NCI-H226 (cell line): ENCODE results near the gene HSD11B1L.
"Not testable (repeated sequence)": the region's sequence is repeated elsewhere in the genome, so short reads cannot be mapped to it uniquely, and the experiment has no call there.

Experiments
- DNase-seq: peaks from one replicate; pipeline ENCODE4 v3.0.0-alpha.2; 2015

Gene HSD11B1L

DNA sequence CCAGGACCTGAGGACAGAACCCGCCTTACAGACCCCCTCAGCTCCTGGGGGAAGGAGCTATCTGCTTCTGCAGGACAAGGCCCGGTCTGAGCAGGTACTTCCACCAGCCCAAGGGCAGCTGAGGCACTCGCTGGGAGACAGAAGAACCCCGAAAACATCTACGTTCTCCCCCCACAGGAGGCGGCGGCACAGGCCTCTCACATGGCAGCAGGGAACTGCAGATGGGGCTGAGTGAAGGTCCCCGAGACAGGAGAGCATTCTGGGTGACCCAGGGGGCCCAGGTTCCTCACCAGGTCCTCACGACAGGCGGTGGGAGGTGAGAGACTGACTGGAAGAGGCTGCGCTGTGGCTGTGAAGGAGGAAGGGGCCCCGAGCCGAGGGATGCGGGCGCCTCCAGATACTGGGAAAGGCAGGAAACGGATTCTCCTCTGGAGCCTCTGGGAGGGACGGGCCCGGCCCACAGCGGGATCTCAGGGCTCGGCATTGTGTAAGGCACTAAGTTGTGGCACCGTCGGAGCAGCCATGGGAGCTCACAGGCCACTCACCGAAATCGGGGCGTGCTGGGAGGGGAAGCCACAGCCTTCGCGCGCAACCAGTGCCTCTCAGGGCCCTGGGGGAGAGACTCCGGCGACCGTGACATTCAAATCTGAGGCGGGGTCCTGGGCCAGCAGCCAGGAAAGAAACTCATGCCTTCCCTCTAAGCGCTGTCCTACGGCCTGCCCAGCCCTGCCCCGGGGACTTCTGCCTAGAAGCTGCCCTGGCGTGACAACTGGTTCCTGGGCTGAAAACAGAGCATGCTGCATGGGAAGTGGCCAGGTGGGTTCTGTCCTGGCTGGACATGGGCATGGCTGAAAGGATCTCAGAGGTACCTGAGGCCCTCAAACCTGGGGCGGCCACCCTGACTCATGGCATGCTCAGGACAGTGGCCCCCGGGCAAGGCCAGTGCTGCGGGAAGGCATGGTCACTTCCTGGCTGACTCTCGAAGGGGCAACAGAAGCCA is 23.3 kb downstream of the HSD11B1L start:
- DNase-seq, result no peak

DNA sequence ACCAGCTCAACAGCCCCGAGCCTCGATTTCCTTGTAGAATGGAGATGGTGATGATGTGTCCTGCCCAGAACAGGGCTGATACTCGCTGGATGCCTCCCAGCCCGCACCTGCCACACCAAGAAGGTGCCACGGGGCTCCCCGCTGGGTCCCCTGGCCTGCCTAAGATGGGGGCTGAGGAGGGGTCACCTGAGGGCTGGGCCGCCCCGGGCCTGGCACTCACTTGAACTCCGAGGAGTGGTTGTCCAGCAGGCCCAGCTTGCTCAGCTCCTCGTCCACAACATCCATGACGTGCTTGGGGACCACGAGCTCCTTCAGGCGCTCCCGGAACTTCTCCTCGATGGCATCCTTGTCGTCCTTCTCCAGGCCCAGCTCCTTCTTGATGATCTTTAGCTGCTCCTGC is 24.7 kb downstream of the HSD11B1L start:
- no peak for DNase-seq

DNA sequence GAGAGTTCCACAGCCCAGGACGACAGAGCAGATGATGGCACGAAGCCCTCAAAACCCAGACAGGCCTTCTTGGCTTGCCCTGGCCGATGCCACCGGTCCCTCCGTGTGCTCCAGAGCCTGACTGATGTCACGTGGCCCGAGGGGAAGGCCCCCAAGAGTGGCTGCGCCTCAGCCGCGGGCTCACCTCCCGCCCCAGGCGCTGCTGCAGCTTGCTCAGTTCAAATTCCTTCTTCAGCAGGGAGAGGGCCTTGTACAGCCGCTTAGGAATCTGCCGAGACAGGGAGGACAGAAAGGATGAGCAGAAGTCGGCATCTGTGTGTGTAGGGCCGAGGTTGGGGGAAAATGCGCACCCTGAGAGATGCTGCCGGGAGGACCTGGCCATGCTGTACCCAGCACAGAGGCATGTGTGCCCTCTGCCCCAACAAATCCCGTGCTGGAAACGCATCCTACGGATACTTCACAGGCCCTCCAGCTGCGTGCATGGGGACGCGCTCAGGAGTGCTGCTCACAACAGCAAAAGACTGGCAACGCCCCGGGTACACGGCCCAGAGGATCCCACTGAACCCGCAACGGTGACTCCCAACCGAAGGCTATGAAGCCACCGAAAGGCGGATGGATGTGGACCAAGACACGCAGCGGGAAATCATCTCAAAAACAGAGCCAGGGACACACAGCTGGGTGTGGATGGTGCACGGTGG is 26.2 kb downstream of the HSD11B1L start:
- no peak for DNase-seq

DNA sequence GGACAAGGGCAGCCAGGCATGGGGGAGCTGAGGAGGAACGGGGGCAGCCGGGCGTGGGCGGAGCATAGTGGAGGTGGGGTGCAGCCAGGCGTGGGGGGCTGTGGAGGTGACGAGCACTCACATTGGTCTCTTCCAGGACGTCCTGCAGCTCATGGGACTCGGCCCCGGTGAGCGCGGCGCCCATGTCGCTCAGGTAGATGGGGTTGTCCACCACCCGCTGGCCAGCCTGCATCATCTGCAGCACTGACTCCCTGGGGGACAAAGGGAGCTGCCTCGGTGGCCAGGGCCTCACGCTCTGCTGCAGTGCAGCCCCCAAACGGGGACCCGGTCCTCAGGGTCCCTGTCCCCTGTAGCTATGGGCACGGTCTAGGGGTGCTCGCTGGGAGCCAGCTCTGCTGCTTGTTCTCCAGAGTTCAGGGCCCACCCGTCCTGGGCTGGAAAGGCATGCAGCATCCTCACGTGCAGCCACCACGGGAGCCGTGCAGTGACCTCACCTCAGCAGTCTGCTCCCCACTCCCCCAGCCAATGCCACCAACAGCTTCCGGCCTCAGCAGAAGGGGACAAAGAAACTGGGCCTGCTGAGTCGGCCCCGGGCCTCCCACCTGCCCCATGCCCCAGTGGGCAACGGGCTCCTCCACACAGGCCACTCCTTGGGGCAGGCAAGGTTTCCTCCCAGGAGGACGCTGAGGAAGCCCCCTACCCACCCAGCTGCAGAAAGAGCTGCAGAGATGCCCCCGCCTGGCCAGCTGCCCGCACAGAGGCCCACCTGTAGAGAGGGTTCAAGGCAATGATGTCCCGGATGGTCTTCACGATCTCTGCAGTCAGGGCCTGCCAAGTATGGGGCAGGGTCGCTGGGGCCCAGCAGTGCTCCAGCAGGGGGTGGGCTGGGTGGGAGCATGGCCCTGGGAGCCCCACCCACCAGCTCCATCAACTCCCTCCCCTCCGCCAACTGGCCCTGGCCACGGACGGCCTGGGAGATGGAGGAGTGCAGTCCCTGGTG is 27.0 kb downstream of the HSD11B1L start:
- DNase-seq, result no peak

DNA sequence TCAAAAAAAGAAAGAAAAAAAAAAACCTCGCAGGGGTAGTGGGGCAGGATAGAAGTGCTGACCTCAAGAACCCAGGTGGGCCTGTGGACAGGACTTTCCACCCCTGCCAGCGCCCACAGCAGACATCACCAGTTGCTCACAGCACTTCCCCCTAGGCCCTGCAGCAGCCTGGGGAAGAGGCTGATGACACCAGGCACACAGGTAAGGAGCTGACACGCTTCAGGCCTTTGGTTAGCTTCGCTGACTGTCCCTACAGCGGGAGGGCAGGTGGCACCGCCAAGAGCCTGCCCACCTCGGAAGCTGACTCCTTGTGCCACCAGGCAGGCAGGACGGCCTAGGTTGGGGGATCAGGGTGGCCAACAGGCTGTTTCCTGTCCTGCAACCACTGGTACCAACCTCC is 30.2 kb downstream of the HSD11B1L start:
- DNase-seq, result no peak

DNA sequence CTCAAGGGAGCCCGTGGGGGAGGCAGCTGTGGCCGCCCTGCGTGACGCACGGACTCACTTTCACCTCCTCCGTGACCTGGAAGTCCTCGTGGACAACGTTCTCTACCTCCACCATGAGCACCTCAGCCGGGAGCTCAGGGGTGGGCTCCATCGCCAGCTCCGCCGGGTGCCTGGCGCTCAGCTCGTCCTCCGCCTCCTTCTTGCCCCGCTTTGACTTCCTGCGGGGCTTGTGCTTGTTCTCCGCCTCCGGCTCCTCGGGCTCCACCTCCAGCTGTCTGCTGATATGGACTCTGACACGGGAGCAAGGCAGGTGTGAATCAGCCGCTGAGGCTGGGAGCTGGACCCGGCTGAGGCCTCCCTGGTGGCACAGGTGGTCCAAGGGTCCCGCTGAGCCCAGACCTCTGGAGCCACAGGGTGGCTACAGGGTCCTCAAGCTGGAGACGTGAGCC is 30.9 kb downstream of the HSD11B1L start:
- DNase-seq, result no peak

DNA sequence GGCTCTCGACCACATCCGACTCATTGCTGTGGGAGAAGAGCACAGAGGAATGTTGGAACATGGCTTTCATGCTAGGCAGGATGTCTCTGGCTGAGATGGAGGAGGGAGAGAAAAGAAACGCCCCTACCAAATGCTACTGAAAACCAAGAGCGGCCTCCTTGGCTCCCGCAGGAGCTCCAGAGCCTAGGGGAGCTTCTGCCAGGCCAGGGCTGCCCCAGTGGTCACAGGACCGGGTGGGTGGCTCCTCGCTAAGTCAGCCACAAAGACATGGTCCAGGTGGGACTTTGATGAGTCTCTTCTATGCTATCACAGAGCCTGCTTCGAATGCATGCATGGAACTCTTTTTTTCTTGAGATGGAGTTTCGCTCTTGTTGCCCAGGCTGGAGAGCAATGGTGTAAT is 32.4 kb downstream of the HSD11B1L start:
- DNase-seq, result no peak

DNA sequence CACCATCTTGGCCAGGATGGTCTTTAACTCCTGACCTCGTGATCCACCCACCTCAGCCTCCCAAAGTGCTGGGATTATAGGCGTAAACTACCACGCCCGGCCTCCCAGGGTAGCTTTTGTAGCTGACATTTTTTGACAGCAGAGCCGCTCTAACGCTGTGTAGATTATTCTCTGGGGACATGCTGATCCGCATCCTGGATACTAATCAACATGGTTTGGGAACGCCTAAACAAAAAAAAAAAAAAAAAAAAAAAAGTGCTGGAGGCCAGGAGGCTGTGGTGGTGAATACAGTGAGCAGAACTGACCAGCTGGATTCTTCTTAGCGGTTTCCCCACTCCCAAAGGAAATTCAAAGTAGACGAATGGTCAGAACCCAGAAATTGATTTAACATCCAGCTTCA is 34.0 kb downstream of the HSD11B1L start:
- DNase-seq, result no peak

DNA sequence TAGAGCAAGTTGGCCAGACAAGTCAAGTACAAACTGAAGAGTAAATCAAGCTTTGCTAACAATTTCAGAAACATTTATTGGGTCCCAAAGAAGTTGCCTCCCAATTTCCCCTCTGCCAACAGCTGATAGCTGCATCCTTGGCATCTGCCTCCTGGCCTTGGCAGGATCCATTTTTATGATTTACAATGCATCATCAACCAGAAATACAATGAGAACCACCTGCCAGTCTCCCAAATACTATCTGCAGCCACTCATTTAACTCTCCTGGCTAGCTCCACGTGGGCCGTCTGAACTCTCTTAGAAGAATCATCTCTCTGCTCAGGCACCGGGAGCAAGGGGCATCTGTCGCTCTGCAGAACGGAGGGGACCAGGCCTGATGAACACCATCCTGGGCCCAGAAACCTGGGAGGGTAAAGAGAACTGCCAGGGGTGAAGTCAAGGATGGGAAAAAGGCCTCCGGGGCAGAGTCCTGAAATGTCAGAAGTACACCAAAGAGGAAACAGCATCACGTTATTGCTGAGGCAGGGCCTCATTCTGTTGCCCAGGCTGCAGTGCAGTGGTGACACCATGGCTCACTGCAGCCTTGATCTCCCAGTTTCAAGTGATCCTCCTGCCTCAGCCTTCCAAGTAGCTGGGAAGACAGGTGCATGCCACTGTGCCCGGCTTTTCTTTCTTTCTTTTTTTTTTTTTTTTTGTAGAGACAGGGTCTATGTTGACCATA is 36.5 kb downstream of the HSD11B1L start:
- no peak for DNase-seq

DNA sequence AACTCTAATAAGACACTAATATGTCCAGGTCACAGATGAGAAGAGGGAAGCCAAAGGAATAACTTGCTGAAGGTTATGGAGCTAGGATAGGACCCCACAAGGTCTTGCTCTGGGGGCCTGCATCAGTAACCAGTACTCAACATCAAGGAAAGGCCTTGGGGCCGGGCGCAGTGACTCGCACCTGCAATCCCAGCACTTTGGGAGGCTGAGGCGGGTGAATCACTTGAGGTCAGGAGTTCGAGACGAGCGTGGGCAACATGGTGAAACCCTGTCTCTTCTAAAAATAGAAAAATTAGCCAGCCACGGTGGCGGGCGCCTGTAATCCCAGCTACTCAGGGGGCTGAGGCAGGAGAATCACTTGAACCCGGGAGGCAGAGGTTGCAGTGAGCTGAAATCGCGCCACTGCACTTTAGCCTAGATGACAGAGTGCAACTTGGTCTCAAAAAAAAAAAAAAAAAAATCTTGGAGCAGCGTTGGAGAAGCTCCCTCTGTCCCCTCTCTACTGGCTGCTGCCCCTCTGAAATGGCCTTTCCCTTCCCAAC is 37.3 kb downstream of the HSD11B1L start:
- peak; percentile 43 for DNase-seq

DNA sequence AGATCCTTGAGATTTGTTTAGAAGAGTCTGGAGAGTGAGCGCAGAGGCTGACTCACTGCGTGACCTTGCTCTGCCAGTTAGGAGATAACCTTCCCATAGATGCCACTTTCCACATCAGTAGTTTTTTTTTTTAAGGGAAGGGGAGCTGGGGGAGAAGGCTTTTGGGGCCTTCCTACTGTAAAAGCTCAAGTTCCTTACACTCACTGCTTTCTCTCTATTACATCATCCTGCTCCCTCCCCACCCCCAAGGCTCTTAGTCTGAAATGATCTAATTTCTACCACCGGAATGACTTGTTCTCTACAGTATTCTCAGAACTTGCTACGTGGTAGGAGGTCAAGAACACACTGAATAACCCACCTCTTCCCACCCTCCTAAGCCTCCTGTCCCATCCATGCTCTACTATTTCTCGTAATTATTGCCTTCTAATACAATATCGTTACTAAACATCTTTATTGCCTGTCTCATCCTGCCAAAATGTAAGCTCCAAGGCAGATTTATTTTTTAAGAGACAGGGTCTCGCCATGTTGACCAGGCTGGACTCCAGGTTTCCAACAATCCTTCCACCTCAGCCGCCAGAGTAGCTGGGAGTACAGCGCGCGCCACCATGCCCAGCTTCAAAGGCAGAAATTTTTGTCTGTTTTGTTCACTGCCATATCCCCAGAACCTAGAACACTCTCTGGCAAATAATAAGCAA is 37.9 kb downstream of the HSD11B1L start:
- peak; percentile 78 for DNase-seq

DNA sequence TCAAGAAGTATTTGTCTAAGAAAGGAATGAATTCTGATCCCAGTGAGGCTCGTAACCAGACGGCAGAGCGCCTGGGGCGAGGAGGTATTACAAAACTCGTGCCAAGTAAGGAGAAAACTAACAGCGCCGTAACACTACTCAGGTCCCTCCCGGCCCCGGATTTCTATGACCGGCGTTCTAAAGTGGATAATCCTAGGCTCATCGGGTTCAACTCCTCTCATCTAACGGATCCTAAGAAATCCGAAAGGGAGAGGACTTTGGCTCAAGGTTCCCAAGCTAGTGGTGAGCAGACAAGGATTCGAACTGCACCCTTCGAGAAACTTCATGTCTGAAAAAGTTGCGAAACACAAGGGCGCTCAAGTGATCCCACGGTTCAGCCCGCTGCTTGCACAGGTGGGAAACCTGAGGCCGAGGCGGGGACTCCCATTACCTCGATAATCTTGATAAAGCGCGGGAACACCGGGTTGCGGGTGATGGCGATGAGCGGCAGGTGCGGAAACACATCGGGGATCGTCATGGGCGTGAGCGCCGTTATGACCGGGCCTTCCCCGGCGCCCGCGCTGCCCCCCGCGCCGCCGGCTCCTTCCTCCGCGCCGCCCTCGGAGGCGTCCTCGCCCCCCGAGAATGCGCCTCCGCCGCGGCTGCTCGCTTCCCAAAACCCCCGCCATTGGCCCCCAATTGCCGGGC is 38.6 kb downstream of the HSD11B1L start:
- DNase-seq, result no peak

DNA sequence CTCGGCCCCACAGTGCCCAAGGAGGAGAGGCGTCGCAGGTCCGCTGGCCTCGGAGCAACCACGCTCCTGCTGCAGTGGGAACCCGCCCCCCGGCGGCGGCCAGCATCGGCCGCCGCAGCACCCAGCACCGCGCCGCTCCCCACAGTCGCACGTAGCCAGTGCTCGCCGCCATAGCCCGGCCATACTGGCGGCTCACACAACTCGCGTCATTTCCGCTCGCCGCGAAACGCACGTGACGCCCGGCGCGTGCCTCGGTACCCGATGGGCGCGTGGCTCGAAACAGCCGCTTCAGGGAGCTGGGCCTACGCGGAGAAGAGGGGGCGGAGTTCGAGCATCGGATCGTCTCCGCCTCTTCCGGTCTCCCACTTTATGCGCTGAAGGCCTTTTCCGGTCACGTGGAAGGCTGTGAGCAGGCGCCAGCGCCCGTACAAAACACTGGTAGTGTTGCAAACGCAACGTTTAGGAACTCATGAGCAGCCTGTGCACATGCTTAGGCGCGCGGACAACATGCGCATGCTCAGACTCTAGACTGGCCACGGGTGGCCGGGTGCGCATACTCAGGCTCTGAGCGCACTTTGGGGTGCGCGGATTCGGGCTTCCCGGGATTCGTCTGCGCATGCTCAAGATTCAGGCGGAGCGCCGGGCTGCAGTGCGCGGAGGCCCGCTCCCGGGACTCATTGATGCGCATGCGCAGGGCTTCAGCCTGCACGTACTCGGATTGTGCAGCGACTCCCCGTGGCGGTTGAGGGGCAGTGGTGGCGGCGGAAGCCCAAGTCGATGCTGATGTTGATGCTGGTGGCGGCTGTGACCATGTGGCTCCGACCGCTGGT is 39.3 kb downstream of the HSD11B1L start, which contains the start of the genes CATSPERD and LONP1:
Gene CATSPERD, plus strand, starts transcription at position 677 of the 830 bp plus-strand sequence. Its CDS starts 101 bp downstream, at position 778.
Gene LONP1, minus strand, starts transcription at position 186 of the 830 bp plus-strand sequence. Its CDS starts 14 bp downstream, at position 172.
- DNase-seq, result peak; percentile 98

DNA sequence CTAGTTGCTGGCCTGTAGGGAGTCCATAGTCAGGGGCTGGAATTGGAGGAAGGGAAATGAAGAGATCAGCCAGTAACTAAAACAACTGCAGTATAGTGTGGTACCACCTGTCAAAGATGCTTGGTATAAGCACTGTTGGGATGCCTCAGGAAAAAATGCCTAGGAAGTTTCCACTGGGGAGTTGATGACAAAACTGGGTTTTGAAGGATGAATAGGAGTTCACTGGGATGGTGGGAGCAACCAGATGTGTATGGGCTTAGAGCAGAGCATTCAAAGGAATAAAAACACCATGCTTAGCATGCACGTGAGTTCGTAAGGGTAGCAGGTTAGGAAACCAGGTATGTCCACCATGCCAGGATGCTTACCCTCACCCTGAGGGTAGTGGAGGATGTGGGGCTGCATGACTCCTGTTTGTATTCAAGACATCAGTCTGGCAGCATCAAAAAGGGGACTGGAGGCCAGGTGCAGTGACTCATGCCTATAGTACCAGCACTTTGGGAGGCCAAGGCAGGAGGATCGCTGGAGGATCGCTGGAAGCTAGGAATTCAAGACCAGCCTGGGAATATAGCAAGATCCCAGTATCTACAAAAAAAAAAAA is 46.7 kb downstream of the HSD11B1L start:
- DNase-seq, result no peak

DNA sequence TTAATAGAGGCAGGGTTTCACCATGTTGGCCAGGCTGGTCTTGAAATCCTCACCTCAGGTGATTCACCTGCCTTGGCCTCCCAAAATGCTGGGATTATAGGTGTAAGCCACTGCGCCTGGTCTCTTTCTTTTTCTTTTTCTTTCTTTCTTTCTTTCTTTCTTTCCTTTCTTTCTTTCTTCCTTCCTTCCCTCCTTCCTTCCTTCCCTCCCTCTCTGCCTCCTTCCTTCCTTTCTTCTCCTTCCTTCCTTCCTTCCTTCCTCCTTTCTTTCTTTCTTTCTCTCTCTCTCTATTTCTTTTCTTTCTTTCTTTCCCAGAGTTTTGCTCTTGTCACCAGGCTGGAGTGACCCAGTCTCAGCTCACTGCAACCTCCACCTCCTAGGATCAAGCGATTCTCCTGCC is 52.3 kb downstream of the HSD11B1L start:
- DNase-seq, result not testable (repeated sequence)
